Measurements from ENCODE around the gene ELFN2. TPM values are rescaled to one million over a fixed set of nuclear protein-coding genes. Genes with fewer than 3 reads are reported as not detected.

The ELFN2 gene, protein sequence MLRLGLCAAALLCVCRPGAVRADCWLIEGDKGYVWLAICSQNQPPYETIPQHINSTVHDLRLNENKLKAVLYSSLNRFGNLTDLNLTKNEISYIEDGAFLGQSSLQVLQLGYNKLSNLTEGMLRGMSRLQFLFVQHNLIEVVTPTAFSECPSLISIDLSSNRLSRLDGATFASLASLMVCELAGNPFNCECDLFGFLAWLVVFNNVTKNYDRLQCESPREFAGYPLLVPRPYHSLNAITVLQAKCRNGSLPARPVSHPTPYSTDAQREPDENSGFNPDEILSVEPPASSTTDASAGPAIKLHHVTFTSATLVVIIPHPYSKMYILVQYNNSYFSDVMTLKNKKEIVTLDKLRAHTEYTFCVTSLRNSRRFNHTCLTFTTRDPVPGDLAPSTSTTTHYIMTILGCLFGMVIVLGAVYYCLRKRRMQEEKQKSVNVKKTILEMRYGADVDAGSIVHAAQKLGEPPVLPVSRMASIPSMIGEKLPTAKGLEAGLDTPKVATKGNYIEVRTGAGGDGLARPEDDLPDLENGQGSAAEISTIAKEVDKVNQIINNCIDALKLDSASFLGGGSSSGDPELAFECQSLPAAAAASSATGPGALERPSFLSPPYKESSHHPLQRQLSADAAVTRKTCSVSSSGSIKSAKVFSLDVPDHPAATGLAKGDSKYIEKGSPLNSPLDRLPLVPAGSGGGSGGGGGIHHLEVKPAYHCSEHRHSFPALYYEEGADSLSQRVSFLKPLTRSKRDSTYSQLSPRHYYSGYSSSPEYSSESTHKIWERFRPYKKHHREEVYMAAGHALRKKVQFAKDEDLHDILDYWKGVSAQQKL
- 0.82 and 1.1 TPM in 2 replicates for total RNA-seq (ENCODE audit: low replicate concordance)

DNA sequence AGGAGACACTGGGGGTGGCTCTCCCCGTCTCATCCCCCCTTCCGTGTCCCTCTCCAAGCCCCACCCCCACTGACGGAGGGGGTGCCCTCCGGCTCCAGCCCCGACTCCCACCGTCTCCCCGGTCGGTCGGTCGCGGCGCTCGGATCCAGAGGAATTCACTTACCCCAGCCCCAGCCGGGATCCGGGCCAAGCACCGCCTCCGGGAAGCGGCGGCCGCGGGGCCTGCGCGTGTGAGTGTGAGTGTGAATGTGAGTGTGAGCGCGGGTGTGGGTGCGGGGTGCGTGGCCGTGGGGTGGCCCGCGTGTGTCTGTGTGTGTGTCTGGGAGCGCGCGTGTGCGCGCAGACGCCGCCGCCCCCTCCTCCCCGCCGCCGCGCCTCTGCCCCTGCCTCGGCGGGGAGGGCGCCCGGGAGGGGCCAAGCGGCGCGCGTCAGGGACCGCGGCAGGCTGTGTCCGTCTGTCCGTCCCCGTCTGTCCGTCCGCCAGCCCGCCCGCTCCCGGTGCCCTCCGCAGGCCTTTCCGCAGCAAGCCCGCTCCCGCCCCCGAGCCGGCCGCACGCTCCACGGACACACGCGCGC is at the start of gene ELFN2:
ELFN2 (minus strand) TSS at position 345 of the 576 bp plus-strand sequence. CDS start 51,945 bp downstream, outside the sequence.
- Mint-ChIP-seq H3K4me3 (peak within 1 kb of the TSS; percentile 78), H3K27me3 (ENCODE audit: insufficient read depth, low read depth) (peaks cover 55% of the 10 kb centered on the region), H3K9me3 (peaks cover 4% of the 10 kb centered on the region), H3K36me3 (no peaks in the 10 kb centered on the region), H3K4me1 (peaks cover 33% of the 10 kb centered on the region), H3K27ac (no peak within 1 kb of the TSS)
- peaks cover 11% of the 10 kb centered on the region for H3K4me1 ChIP-seq
- no peak within 1 kb of the TSS for H2AFZ ChIP-seq (replicated peaks)
- no peaks in the 10 kb centered on the region for H3K79me2 ChIP-seq (ENCODE audit: low read depth)
- H3K36me3 ChIP-seq, result no peaks in the 10 kb centered on the region
- peak; percentile 61 for DNase-seq (ENCODE audit: low spot score)
- no peak within 1 kb of the TSS for H3K9ac ChIP-seq
- peaks cover 36% of the 10 kb centered on the region for H3F3A ChIP-seq (ENCODE audit: low read depth)
- peak within 1 kb of the TSS; percentile 89 for H3K4me2 ChIP-seq
- peaks cover 17% of the 10 kb centered on the region for H4K20me1 ChIP-seq (ENCODE audit: low read depth)
- TF ChIP-seq EZH2phosphoT487 (IDR thresholded peaks at IDR 0.05), result peak; percentile 81
- no peak for TF ChIP-seq CTCF (IDR thresholded peaks at IDR 0.05)
- peak; percentile 81 for TF ChIP-seq EZH2 (IDR thresholded peaks at IDR 0.05)
- H3K27me3 ChIP-seq, result peaks cover 58% of the 10 kb centered on the region
- no peaks in the 10 kb centered on the region for H3K9me3 ChIP-seq (ENCODE audit: low read depth)
- H3K27ac ChIP-seq, result no peak within 1 kb of the TSS
- peak within 1 kb of the TSS; percentile 65 for H3K4me3 ChIP-seq

DNA sequence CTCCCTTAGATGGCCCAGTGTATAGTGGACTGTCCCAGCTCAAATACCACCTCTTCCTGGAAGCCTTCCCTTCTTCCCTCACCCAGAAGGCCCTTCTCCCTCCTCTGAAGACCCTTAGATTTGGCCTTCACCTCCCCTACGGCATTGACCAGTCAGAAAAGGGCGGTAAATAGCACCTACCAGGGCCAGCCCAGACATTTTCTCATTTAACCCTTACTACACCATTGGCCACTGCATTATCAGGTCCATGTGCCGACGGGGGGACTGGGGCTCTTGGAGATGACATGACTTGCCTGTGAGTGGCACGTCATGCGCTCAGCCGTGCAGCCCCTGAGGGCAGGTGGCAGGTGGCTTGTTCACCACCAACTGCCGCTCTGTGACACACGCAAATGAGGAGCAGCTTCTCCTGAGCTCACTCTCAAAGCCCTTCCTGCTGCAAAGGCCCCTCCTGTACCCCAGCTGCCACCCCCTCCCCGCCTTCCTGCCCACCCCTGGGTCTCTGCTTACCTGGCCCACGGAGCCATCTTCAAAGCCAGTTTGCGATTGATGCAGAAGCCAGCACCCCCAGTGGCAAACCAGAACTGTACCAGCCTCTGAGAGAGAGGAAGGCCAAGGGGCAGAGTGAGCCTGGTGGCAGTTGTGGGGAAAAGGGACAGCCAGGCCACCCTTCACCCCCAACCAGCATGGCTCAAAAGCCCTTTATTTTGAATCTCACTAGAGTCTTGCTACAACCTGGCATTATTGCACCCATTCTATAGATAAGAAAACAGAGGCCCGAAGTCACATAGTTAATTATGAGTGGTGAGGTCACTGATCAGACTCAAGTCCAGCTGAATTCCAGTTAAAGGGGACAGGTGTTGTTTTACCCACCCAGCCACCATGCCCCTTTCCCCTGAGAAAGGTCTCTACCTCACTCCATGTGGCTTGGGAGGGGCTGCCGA is 49.4 kb upstream of the ELFN2 start:
- Histone ChIP-seq H3F3A (ENCODE audit: low read depth) (peaks cover 3% of the 10 kb centered on the region), H3K4me2 (no peak overlapping the region), H3K27ac (no peak overlapping the region), H4K20me1 (ENCODE audit: low read depth) (no peaks in the 10 kb centered on the region), H3K79me2 (ENCODE audit: low read depth) (no peaks in the 10 kb centered on the region), H2AFZ (replicated peaks) (no peak overlapping the region), H3K4me3 (no peak overlapping the region), H3K9me3 (ENCODE audit: low read depth) (no peaks in the 10 kb centered on the region), H3K9ac (no peak overlapping the region), H3K27me3 (no peaks in the 10 kb centered on the region), H3K4me1 (no peaks in the 10 kb centered on the region), H3K36me3 (no peaks in the 10 kb centered on the region)
- Mint-ChIP-seq H3K4me3 (no peak overlapping the region), H3K4me1 (no peaks in the 10 kb centered on the region), H3K27me3 (ENCODE audit: insufficient read depth, low read depth) (peaks cover 16% of the 10 kb centered on the region), H3K27ac (no peak overlapping the region), H3K9me3 (no peaks in the 10 kb centered on the region), H3K36me3 (no peaks in the 10 kb centered on the region)
- no peak for TF ChIP-seq CTCF (IDR thresholded peaks at IDR 0.05)
- no peak for TF ChIP-seq EZH2phosphoT487 (IDR thresholded peaks at IDR 0.05)
- no peak for TF ChIP-seq EZH2 (IDR thresholded peaks at IDR 0.05)
- DNase-seq (ENCODE audit: low spot score), result no peak

DNA sequence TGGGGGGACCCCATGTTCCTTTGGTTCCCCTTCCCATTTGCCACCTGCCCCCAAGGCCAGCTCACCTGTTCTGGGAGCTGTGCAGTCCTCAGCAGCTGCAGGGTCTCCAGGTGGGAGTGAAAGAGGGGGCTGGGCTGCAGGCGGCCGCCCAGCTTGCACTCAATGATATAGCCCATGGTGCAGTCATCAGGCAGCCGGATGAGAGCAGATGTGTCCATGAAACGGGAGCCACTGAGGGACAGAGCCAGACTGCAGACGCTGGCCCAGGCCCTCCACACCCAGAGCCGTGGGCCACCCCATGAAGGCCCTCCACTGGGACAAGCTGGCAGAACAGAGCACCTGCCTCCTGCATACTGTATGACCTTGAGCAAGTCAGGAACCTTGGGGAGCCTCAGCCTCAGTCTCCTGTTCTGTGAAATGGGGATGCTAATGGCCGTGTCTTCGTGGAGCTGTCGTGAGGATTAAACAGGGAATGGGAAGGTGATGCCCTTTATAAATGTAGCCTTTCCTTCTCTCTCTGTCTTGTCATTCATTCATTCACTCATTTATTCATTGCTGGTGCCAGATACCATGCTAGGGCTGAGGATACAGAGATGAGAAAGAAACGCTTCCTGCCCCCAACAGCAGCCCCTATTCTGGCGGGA is 47.3 kb upstream of the ELFN2 start:
- no peak overlapping the region for H3K27ac ChIP-seq
- H3K27me3 Mint-ChIP-seq (ENCODE audit: insufficient read depth, low read depth), result peaks cover 21% of the 10 kb centered on the region
- no peaks in the 10 kb centered on the region for H3K27me3 ChIP-seq
- H3K27ac Mint-ChIP-seq, result no peak overlapping the region
- H3K36me3 ChIP-seq, result no peaks in the 10 kb centered on the region
- H3K79me2 ChIP-seq (ENCODE audit: low read depth), result no peaks in the 10 kb centered on the region
- no peaks in the 10 kb centered on the region for H3K4me1 Mint-ChIP-seq
- H3K9me3 ChIP-seq (ENCODE audit: low read depth), result no peaks in the 10 kb centered on the region
- H3K9me3 Mint-ChIP-seq, result no peaks in the 10 kb centered on the region
- no peaks in the 10 kb centered on the region for H3K36me3 Mint-ChIP-seq
- no peaks in the 10 kb centered on the region for H3K4me1 ChIP-seq
- no peaks in the 10 kb centered on the region for H4K20me1 ChIP-seq (ENCODE audit: low read depth)
- DNase-seq (ENCODE audit: low spot score), result no peak
- no peak overlapping the region for H3K4me3 Mint-ChIP-seq
- TF ChIP-seq EZH2phosphoT487 (IDR thresholded peaks at IDR 0.05) (no peak), EZH2 (IDR thresholded peaks at IDR 0.05) (no peak), CTCF (IDR thresholded peaks at IDR 0.05) (no peak)
- H2AFZ ChIP-seq (replicated peaks), result no peak overlapping the region
- no peak overlapping the region for H3K4me2 ChIP-seq
- no peaks in the 10 kb centered on the region for H3F3A ChIP-seq (ENCODE audit: low read depth)
- no peak overlapping the region for H3K9ac ChIP-seq
- H3K4me3 ChIP-seq, result no peak overlapping the region

Measured in neural progenitor cell (in vitro differentiated cells).